NB4 (cell line): ENCODE results near the gene MYMK.

Experiments
- MAX ChIP-seq: IDR thresholded peaks from 2 replicates; pipeline ENCODE4 v1.6.1; 2011; ENCODE audit warnings: low read depth, low read length
- MYC ChIP-seq: IDR thresholded peaks from 2 replicates; pipeline ENCODE4 v1.6.1; 2011; ENCODE audit warnings: low read depth, low read length
- POLR2A ChIP-seq: IDR thresholded peaks from 2 replicates; pipeline ENCODE4 v1.6.1; 2011; ENCODE audit warnings: mild to moderate bottlenecking; ENCODE audit not compliant: insufficient read length; ENCODE audit errors: extremely low read depth
- TF ChIP-seq, protein P1 (sequence below): IDR thresholded peaks from one replicate; pipeline ENCODE4 v1.5.1; 2012; ENCODE audit warnings: low read depth, low read length

- TF ChIP-seq, protein P1, sequence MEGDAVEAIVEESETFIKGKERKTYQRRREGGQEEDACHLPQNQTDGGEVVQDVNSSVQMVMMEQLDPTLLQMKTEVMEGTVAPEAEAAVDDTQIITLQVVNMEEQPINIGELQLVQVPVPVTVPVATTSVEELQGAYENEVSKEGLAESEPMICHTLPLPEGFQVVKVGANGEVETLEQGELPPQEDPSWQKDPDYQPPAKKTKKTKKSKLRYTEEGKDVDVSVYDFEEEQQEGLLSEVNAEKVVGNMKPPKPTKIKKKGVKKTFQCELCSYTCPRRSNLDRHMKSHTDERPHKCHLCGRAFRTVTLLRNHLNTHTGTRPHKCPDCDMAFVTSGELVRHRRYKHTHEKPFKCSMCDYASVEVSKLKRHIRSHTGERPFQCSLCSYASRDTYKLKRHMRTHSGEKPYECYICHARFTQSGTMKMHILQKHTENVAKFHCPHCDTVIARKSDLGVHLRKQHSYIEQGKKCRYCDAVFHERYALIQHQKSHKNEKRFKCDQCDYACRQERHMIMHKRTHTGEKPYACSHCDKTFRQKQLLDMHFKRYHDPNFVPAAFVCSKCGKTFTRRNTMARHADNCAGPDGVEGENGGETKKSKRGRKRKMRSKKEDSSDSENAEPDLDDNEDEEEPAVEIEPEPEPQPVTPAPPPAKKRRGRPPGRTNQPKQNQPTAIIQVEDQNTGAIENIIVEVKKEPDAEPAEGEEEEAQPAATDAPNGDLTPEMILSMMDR: no peak
- TF ChIP-seq POLR2A (no peak), MAX (no peak), MYC (no peak)
Observed at GRCh38 chr9:133524146-133524545, 613 bp downstream of the MYMK start.
